Nephron progenitor cell (in vitro differentiated cells): ENCODE data around the gene DKK2.

Experiments
- DNase-seq: peaks from one replicate; pipeline ENCODE4 v3.0.0; 2021
- H3K27ac Mint-ChIP-seq: 2 replicates; pipeline ENCODE4 v1.8.0; 2021; ENCODE audit warnings: mild to moderate bottlenecking, moderate library complexity, mixed read lengths
- H3K27me3 Mint-ChIP-seq: 2 replicates; pipeline ENCODE4 v1.8.0; 2021; ENCODE audit warnings: mild to moderate bottlenecking, low read depth, mixed read lengths; ENCODE audit not compliant: poor library complexity
- H3K36me3 Mint-ChIP-seq: 2 replicates; pipeline ENCODE4 v1.8.0; 2021; ENCODE audit warnings: low read depth, mixed read lengths
- H3K4me1 Mint-ChIP-seq: 2 replicates; pipeline ENCODE4 v1.8.0; 2021; ENCODE audit warnings: mixed read lengths
- H3K4me3 Mint-ChIP-seq: 2 replicates; pipeline ENCODE4 v1.8.0; 2021; ENCODE audit warnings: mild to moderate bottlenecking, moderate library complexity, mixed read lengths
- H3K9me3 Mint-ChIP-seq: 2 replicates; pipeline ENCODE4 v1.8.0; 2021; ENCODE audit warnings: mild to moderate bottlenecking, moderate library complexity, mixed read lengths
- TF ChIP-seq, protein P1 (sequence below): fragments of 200-600 bp; sonication (generic); IDR thresholded peaks from 2 replicates; pipeline ENCODE4 v1.5.0; 2021; ENCODE audit warnings: antibody characterized with exemption

The DKK2 gene

DNA sequence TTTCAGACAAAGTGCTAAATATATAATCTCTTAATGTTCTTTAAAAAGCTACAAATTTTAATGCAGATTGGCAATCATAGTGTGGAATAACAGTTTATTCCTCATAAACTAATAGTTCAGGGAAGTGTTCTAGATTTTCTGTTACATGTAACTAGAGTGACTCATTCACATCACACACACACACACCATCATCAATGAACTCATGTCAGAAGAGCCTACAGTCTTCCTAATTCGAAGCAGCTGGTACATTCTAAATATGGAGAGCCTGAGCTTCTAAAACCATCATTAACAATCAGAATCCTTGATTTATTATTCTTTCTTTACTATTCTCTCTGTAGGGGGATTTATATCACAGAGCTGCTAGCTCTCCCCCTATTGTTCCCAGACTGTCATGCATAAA, 49.6 kb downstream of the DKK2 start:
- no peaks in the 10 kb centered on the region for H3K27me3 Mint-ChIP-seq
- H3K36me3 Mint-ChIP-seq = no peaks in the 10 kb centered on the region
- TF ChIP-seq, protein P1, sequence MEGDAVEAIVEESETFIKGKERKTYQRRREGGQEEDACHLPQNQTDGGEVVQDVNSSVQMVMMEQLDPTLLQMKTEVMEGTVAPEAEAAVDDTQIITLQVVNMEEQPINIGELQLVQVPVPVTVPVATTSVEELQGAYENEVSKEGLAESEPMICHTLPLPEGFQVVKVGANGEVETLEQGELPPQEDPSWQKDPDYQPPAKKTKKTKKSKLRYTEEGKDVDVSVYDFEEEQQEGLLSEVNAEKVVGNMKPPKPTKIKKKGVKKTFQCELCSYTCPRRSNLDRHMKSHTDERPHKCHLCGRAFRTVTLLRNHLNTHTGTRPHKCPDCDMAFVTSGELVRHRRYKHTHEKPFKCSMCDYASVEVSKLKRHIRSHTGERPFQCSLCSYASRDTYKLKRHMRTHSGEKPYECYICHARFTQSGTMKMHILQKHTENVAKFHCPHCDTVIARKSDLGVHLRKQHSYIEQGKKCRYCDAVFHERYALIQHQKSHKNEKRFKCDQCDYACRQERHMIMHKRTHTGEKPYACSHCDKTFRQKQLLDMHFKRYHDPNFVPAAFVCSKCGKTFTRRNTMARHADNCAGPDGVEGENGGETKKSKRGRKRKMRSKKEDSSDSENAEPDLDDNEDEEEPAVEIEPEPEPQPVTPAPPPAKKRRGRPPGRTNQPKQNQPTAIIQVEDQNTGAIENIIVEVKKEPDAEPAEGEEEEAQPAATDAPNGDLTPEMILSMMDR = no peak
- H3K27ac Mint-ChIP-seq = no peak overlapping the region
- no peaks in the 10 kb centered on the region for H3K4me1 Mint-ChIP-seq
- no peak for DNase-seq
- no peaks in the 10 kb centered on the region for H3K9me3 Mint-ChIP-seq
- no peak overlapping the region for H3K4me3 Mint-ChIP-seq

DNA sequence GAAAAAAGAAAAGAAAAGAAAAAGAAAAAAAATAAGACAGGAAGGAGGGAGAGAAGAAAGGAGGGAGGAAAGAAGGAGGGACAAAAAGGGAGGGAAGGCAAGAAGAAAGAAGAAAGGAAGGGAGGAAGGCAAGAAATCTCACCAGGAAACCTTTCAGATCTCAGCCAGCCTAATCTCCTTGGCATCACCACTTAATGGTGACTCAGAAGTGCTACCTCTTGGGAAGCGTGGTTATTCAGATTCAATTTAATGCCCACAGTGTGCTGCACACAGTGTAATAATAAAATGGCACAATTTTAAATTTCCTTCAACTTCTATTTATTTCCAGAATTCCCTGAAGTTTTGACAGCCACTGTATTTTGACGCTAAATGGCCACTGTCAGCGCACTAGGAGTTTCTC, 50.3 kb downstream of the DKK2 start:
- Mint-ChIP-seq H3K4me1 (no peaks in the 10 kb centered on the region), H3K9me3 (no peaks in the 10 kb centered on the region), H3K4me3 (no peak overlapping the region), H3K27ac (no peak overlapping the region), H3K36me3 (no peaks in the 10 kb centered on the region), H3K27me3 (no peaks in the 10 kb centered on the region)
- DNase-seq = no peak
- TF ChIP-seq, protein P1 = no peak

DNA sequence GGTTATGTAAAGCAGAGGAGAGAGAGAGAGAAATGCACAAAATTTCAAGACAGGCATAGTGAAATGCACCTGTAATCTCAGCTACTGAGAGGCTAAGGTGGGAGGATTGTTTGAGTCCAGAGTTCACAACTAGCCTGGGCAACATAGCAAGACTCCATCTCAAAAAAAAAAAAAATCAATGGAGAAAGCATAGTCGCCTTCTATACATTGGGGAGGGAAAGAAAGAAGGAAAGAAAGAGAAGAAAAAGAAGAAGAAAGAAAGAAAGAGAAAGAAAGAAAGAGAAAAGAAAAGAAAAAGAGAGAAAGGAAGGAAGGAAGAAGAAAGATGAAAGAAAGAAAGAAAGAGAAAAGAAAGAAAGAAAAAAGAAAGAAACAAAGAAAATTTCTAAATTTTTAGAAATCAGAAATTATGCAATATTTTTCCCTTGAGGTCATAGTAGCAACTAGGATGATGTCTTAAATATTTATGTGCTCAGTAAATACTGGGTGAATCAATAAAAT, 53.4 kb downstream of the DKK2 start:
- Mint-ChIP-seq H3K4me3 (no peak overlapping the region), H3K9me3 (peaks cover 20% of the 10 kb centered on the region), H3K27ac (no peak overlapping the region), H3K4me1 (no peaks in the 10 kb centered on the region), H3K36me3 (no peaks in the 10 kb centered on the region), H3K27me3 (no peaks in the 10 kb centered on the region)
- TF ChIP-seq, protein P1 = no peak
- DNase-seq = no peak

DNA sequence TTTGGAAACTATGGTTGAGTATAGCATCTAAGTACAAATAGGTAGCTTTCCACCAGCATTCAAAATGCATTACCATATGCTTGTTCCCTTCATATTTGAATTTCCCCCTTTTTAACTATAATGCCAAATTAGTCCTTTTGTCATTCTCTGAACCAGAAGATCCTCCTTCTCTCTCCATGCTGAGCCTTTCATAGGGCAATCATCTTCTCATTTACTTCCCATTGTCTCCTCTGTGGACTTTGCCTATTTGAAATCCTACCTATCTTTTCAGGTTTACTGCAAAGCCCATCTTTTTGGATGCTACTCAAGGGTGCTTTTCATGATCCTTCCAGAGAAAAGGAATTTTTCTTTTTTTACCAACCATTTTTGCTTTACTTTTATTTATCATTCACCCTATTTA, 54.7 kb downstream of the DKK2 start:
- no peak for DNase-seq
- H3K4me1 Mint-ChIP-seq = no peaks in the 10 kb centered on the region
- TF ChIP-seq, protein P1 = no peak
- no peak overlapping the region for H3K27ac Mint-ChIP-seq
- H3K27me3 Mint-ChIP-seq = no peaks in the 10 kb centered on the region
- H3K36me3 Mint-ChIP-seq = no peaks in the 10 kb centered on the region
- H3K4me3 Mint-ChIP-seq = no peak overlapping the region
- peaks cover 29% of the 10 kb centered on the region for H3K9me3 Mint-ChIP-seq

DNA sequence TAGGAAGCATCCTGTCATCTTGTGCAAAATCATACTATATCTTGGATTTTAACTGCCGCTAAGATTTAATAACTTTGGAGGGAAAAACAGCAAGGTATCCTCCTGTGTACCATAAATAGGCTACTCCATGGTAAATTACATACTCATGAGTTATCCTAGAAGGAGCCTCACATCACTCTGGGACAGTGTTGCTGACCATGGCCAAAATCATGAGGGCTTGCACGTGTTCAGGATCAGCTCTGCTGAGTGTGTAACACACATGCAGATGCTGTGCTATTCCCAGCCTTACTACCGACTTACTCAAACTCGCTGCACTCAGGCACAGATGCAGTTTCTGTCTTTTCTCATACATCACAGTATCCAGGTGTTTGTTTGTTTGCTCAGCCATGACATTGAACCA, 56.6 kb downstream of the DKK2 start:
- peaks cover 37% of the 10 kb centered on the region for H3K9me3 Mint-ChIP-seq
- H3K4me3 Mint-ChIP-seq = no peak overlapping the region
- no peak for DNase-seq
- no peaks in the 10 kb centered on the region for H3K36me3 Mint-ChIP-seq
- no peaks in the 10 kb centered on the region for H3K4me1 Mint-ChIP-seq
- H3K27ac Mint-ChIP-seq = no peak overlapping the region
- TF ChIP-seq, protein P1 = no peak
- H3K27me3 Mint-ChIP-seq = no peaks in the 10 kb centered on the region

DNA sequence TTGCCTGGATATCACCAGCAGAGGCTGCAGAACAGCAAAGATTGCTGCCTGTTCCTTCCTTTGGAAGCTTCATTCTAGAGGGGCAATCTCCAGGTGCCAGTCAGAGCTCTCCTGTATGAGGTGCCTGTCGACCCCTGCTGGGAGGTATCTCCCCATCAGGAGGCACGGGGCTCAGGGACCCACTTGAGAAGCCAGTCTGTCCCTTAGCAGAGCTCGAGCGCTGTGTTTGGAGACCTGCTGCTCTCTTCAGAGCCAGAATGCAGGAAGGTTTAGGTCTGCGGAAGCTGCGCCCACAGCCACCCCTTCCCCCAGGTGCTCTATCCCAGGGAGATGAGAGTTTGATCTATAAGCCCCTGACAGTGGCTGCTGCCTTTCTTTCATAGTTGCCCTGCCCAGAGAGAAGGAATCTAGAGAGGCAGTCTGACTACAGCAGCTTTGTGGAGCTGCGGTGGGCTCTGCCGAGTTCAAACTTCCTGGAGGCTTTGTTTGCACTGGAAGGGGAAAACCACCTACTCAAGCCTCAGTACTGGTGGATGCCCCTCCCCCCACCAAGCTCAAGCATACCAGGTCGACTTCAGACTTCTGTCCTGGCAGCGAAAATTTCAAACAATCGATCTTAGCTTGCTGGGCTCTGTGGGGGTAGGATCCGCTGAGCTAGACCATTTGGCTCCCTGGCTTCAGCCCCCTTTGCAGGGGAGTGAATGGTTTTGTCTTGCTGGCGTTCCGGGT, 57.9 kb downstream of the DKK2 start:
- no peaks in the 10 kb centered on the region for H3K27me3 Mint-ChIP-seq
- peaks cover 49% of the 10 kb centered on the region for H3K9me3 Mint-ChIP-seq
- H3K4me1 Mint-ChIP-seq = no peaks in the 10 kb centered on the region
- H3K36me3 Mint-ChIP-seq = no peaks in the 10 kb centered on the region
- H3K4me3 Mint-ChIP-seq = no peak overlapping the region
- no peak overlapping the region for H3K27ac Mint-ChIP-seq
- TF ChIP-seq, protein P1 = no peak
- DNase-seq = no peak
